GM18520 (cell line): ENCODE data around the gene ZC3HAV1L.
"Not testable (repeated sequence)": the region's sequence is repeated elsewhere in the genome, so short reads cannot be mapped to it uniquely, and the experiment has no call there.

Source experiments
- ATAC-seq: cut with Tn5 transposase; IDR thresholded peaks from one replicate; pipeline ENCODE4 v1.9.1; 2021; ENCODE audit not compliant: unreplicated experiment

The ZC3HAV1L gene

GRCh38 chr7:139054656-139055055 lies 18.8 kb upstream of the ZC3HAV1L start:
- not testable (repeated sequence) for ATAC-seq

GRCh38 chr7:139054101-139054500 lies 18.3 kb upstream of the ZC3HAV1L start:
- ATAC-seq = no peak

- ATAC-seq = no peak
Observed at GRCh38 chr7:139051655-139052054, 15.8 kb upstream of the ZC3HAV1L start.

GRCh38 chr7:139049936-139050335 lies 14.1 kb upstream of the ZC3HAV1L start:
- no peak for ATAC-seq

- no peak for ATAC-seq
Observed at GRCh38 chr7:139049111-139049510, 13.3 kb upstream of the ZC3HAV1L start.

GRCh38 chr7:139047970-139048369 lies 12.1 kb upstream of the ZC3HAV1L start:
- ATAC-seq = no peak

GRCh38 chr7:139046143-139046542 lies 10.3 kb upstream of the ZC3HAV1L start:
- ATAC-seq = no peak

- no peak for ATAC-seq
Observed at GRCh38 chr7:139044813-139045794, 9.3 kb upstream of the ZC3HAV1L start.

GRCh38 chr7:139043823-139044812 lies 8.3 kb upstream of the ZC3HAV1L start:
- ATAC-seq = no peak

- no peak for ATAC-seq
Observed at GRCh38 chr7:139041378-139042085, 5.7 kb upstream of the ZC3HAV1L start.

GRCh38 chr7:139038691-139039090 lies 2.8 kb upstream of the ZC3HAV1L start:
- no peak for ATAC-seq

GRCh38 chr7:139036901-139037300 lies 1.1 kb upstream of the ZC3HAV1L start:
- ATAC-seq = no peak

- peak; percentile 14 for ATAC-seq
Observed at GRCh38 chr7:139034855-139035585, 822 bp downstream of the ZC3HAV1L start.

GRCh38 chr7:139034336-139034735 lies 1.5 kb downstream of the ZC3HAV1L start:
- ATAC-seq = no peak

GRCh38 chr7:139033346-139034114 lies 2.3 kb downstream of the ZC3HAV1L start:
- no peak for ATAC-seq

- ATAC-seq = no peak
Observed at GRCh38 chr7:139032473-139032872, 3.4 kb downstream of the ZC3HAV1L start.

- no peak for ATAC-seq
Observed at GRCh38 chr7:139029353-139029752, 6.5 kb downstream of the ZC3HAV1L start.

GRCh38 chr7:139026551-139026950 lies 9.3 kb downstream of the ZC3HAV1L start:
- ATAC-seq = no peak

- not testable (repeated sequence) for ATAC-seq
Observed at GRCh38 chr7:139025861-139026260, 10.0 kb downstream of the ZC3HAV1L start.
